HEK293T (cell line): ENCODE results near the gene ZNF672.

ENCODE experiments used
- ARNT ChIP-seq: fragments of 450-650 bp; IDR thresholded peaks from 2 replicates; pipeline ENCODE4 v1.6.1; 2017; ENCODE audit warnings: mild to moderate bottlenecking
- BHLHE40 ChIP-seq: fragments of 450-650 bp; IDR thresholded peaks from 2 replicates; pipeline ENCODE4 v1.6.1; 2016; ENCODE audit warnings: mild to moderate bottlenecking, moderate library complexity, borderline replicate concordance
- CTBP1 ChIP-seq: fragments of 450-650 bp; IDR thresholded peaks from 2 replicates; pipeline ENCODE4 v1.6.1; 2016; ENCODE audit warnings: borderline replicate concordance
- ELF4 ChIP-seq: fragments of 450-650 bp; IDR thresholded peaks from 2 replicates; pipeline ENCODE4 v1.6.1; 2017; ENCODE audit warnings: antibody characterized with exemption
- FOXA1 ChIP-seq: fragments of 450-650 bp; IDR thresholded peaks from 2 replicates; pipeline ENCODE4 v1.6.1; 2016; ENCODE audit warnings: mild to moderate bottlenecking
- FOXM1 ChIP-seq: fragments of 450-650 bp; IDR thresholded peaks from 2 replicates; pipeline ENCODE4 v1.6.1; 2017; ENCODE audit warnings: mild to moderate bottlenecking, borderline replicate concordance
- HDGF ChIP-seq: fragments of 450-650 bp; IDR thresholded peaks from 2 replicates; pipeline ENCODE4 v1.6.1; 2017; ENCODE audit warnings: antibody characterized with exemption, borderline replicate concordance
- NFRKB ChIP-seq: fragments of 450-650 bp; IDR thresholded peaks from 2 replicates; pipeline ENCODE4 v1.6.1; 2016; ENCODE audit warnings: mild to moderate bottlenecking, moderate library complexity
- PKNOX1 ChIP-seq: fragments of 450-650 bp; IDR thresholded peaks from 2 replicates; pipeline ENCODE4 v1.6.1; 2016
- SP1 ChIP-seq: fragments of 450-650 bp; IDR thresholded peaks from 2 replicates; pipeline ENCODE4 v1.6.1; 2017
- SUZ12 ChIP-seq: fragments of 450-650 bp; IDR thresholded peaks from 2 replicates; pipeline ENCODE4 v1.6.1; 2016; ENCODE audit warnings: mild to moderate bottlenecking
- ZNF384 ChIP-seq: fragments of 450-650 bp; IDR thresholded peaks from 2 replicates; pipeline ENCODE4 v1.6.1; 2016

GRCh38 chr1:248837781-248838356 lies at the start of gene ZNF672:
- TF ChIP-seq BHLHE40 (no peak), SUZ12 (no peak), ELF4 (0 out of 2 replicates have a peak, but pooled peaks have one; percentile 10), ZNF384 (no peak), FOXA1 (no peak), FOXM1 (no peak), NFRKB (no peak), HDGF (no peak), ARNT (no peak), SP1 (no peak), PKNOX1 (no peak), CTBP1 (no peak)
